A549 treated with AZD9567 at 1 μM for 4 hours (cell line): ENCODE results near the gene H3-3A. TPM values are rescaled to one million over a fixed set of nuclear protein-coding genes. Genes with fewer than 3 reads are reported as not detected.

ENCODE experiments used
- total RNA-seq: library from RNA; stranded (reverse); fragments of 200-300 nt; extraction: Qiagen RNA extraction; gene quantifications from 5 replicates; pipeline ENCODE4 v1.2.3, GENCODE V29; 2022; ENCODE audit not compliant: insufficient read depth

Gene H3-3A
- total RNA-seq = 407 to 479 TPM (median 458 TPM) in 5 replicates

GRCh38 chr1:226062558-226063223 lies at the start of gene H3-3A:
H3-3A (plus strand) TSS chr1:226062716; CDS start chr1:226064352, 1,636 bp downstream.

Other genes starting within 250 kb of the H3-3A start
- gene TMEM63A, start 180.3 kb upstream of the H3-3A start, total RNA-seq = 5.2 to 6.5 TPM (median 5.3 TPM) in 5 replicates
- gene LEFTY1, start 173.6 kb upstream of the H3-3A start, total RNA-seq = 0.55 to 1.2 TPM (median 0.95 TPM) in 4 of 5 replicates, not detected in the other
- gene PYCR2, start 138.5 kb upstream of the H3-3A start, total RNA-seq = 53.6 to 63.4 TPM (median 57.8 TPM) in 5 replicates
- 0.13 to 0.25 TPM (median 0.15 TPM) in 3 of 5 replicates, not detected in the others for gene LEFTY2, start 121.5 kb upstream of the H3-3A start, total RNA-seq
- 6.8 to 10.6 TPM (median 7.6 TPM) in 5 replicates for gene SDE2, start 63.4 kb upstream of the H3-3A start, total RNA-seq
- 20.4 to 35.3 TPM (median 27.2 TPM) in 5 replicates for gene ACBD3, start 124.0 kb downstream of the H3-3A start, total RNA-seq
- 0.06 TPM in 1 of 5 replicates, not detected in the others for gene MIXL1, start 160.9 kb downstream of the H3-3A start, total RNA-seq
- gene LIN9, start 246.4 kb downstream of the H3-3A start, total RNA-seq = 5.6 to 7.8 TPM (median 7.1 TPM) in 5 replicates